ENCODE measurements around the gene STAMBPL1. TPM values are rescaled to one million over a fixed set of nuclear protein-coding genes. Genes with fewer than 3 reads are reported as not detected.

STAMBPL1 gene
- total RNA-seq, 1 donor from 2014 or later: 4.1 TPM

DNA sequence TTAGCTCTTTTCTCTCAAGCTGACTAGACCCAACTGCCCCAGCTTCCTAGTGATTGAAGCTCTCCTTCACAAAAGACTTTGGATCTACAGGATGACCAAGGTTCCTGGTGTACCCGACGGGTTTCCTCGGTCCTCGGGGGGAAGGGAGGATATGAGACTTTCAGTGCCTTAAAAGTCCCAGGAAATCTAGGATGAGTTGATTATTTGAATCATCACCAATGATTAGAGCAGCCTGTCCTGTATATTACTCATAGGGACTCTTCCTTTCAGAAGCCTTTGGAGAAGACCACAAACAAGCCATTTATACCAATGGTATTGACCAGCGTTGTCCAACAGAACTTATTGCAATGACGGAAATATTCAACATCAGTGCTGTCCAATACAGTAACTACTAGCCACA, 78.7 kb downstream of the STAMBPL1 start:
- Mint-ChIP-seq H3K9me3 (no peaks in the 10 kb centered on the region), H3K27me3 (ENCODE audit: low read depth) (no peaks in the 10 kb centered on the region), H3K4me1 (no peaks in the 10 kb centered on the region), H3K27ac (ENCODE audit: unreplicated experiment) (no peak overlapping the region), H3K36me3 (ENCODE audit: low read depth) (no peaks in the 10 kb centered on the region), H3K4me3 (no peak overlapping the region)
- TF ChIP-seq CTCF (conservative IDR thresholded peaks at IDR 0.05): no peak
- DNase-seq (ENCODE audit: low read depth, low spot score): no peak

DNA sequence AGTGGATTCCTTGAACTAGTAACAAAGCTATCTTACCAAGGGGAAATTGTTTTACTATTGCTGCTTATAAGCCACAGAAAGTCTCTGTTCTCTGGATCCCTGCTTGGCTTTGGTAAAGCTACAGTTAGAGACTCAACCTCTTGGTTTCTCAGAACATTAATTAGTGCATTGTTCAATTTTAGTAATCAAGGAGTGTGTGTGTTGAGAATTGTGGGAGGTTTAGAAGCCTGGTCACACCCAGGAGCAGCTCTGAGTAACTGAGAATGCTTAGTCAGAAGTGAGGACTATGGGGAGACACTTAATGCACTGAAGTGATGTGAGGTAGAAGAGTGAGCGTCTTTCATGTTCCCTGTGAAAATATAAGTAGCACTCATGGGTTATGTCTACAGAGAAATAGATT, 80.8 kb downstream of the STAMBPL1 start:
- no peak for TF ChIP-seq CTCF (conservative IDR thresholded peaks at IDR 0.05)
- DNase-seq (ENCODE audit: low read depth, low spot score): no peak
- Mint-ChIP-seq H3K27ac (ENCODE audit: unreplicated experiment) (no peak overlapping the region), H3K36me3 (ENCODE audit: low read depth) (no peaks in the 10 kb centered on the region), H3K4me1 (no peaks in the 10 kb centered on the region), H3K4me3 (no peak overlapping the region), H3K27me3 (ENCODE audit: low read depth) (no peaks in the 10 kb centered on the region), H3K9me3 (no peaks in the 10 kb centered on the region)

- Mint-ChIP-seq H3K27ac (ENCODE audit: unreplicated experiment) (no peak overlapping the region), H3K27me3 (ENCODE audit: low read depth) (no peaks in the 10 kb centered on the region), H3K9me3 (no peaks in the 10 kb centered on the region), H3K4me3 (no peak overlapping the region), H3K4me1 (no peaks in the 10 kb centered on the region), H3K36me3 (ENCODE audit: low read depth) (no peaks in the 10 kb centered on the region)
- no peak for DNase-seq (ENCODE audit: low read depth, low spot score)
- TF ChIP-seq CTCF (conservative IDR thresholded peaks at IDR 0.05): no peak
Observed at GRCh38 chr10:88961266-88961665, 81.2 kb downstream of the STAMBPL1 start.

DNA sequence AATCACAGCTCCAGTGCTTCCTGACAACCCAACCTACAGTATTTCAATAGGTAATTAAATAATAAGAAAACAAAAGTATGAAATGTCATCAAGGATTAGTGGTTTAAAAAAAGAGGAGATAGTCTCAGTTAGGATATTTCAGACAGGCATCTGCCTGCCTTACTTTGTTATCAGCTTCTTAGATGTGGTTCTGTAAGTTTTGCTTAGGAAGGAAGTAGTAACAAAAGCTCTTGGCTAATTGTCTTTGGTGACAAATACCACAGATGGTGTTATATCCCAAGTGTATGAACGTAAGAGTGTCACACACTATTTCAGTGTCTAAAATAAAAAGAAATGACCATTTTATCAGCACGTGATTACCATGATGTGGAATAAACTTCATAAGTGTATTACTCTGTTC, 82.3 kb downstream of the STAMBPL1 start:
- Mint-ChIP-seq H3K36me3 (ENCODE audit: low read depth) (no peaks in the 10 kb centered on the region), H3K4me3 (no peak overlapping the region), H3K27ac (ENCODE audit: unreplicated experiment) (no peak overlapping the region), H3K4me1 (no peaks in the 10 kb centered on the region), H3K27me3 (ENCODE audit: low read depth) (no peaks in the 10 kb centered on the region), H3K9me3 (no peaks in the 10 kb centered on the region)
- TF ChIP-seq CTCF (conservative IDR thresholded peaks at IDR 0.05): no peak
- DNase-seq (ENCODE audit: low read depth, low spot score): no peak

- DNase-seq (ENCODE audit: low read depth, low spot score): no peak
- Mint-ChIP-seq H3K4me1 (no peaks in the 10 kb centered on the region), H3K27me3 (ENCODE audit: low read depth) (no peaks in the 10 kb centered on the region), H3K4me3 (no peak overlapping the region), H3K36me3 (ENCODE audit: low read depth) (no peaks in the 10 kb centered on the region), H3K27ac (ENCODE audit: unreplicated experiment) (no peak overlapping the region), H3K9me3 (no peaks in the 10 kb centered on the region)
- TF ChIP-seq CTCF (conservative IDR thresholded peaks at IDR 0.05): peak; percentile 37
Observed at GRCh38 chr10:88963318-88963717, 83.3 kb downstream of the STAMBPL1 start.

- no peak for DNase-seq (ENCODE audit: low read depth, low spot score)
- Mint-ChIP-seq H3K27me3 (ENCODE audit: low read depth) (no peaks in the 10 kb centered on the region), H3K4me3 (no peak overlapping the region), H3K4me1 (no peaks in the 10 kb centered on the region), H3K27ac (ENCODE audit: unreplicated experiment) (no peak overlapping the region), H3K36me3 (ENCODE audit: low read depth) (no peaks in the 10 kb centered on the region), H3K9me3 (no peaks in the 10 kb centered on the region)
- TF ChIP-seq CTCF (conservative IDR thresholded peaks at IDR 0.05): no peak
Observed at GRCh38 chr10:88964360-88964759, 84.3 kb downstream of the STAMBPL1 start.
